ENCODE measurements around the gene MEGF6. TPM values are rescaled to one million over a fixed set of nuclear protein-coding genes. Genes with fewer than 3 reads are reported as not detected.

Gene MEGF6
- total RNA-seq, 1 donor from 2014 or later, result 43.4 TPM

DNA sequence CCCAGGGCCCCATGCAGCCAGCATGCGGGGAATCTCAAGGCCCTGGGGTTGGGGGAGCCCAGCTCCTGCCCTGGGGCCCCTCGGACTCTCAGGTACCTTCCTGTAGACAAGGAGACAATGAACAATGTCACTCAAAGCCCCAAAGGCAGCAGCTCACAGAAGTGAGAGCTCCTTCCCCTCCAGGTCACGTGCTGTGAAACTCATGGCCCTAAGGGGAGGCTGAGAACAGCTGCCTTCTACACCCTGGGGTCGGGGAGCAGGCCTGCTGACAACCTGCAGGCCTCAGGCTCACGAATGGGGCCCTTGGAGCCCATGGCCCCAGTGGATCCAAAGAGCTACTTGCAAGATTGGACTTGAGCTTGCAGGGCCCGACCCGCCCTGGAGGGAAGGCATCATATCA is 3.2 kb downstream of the MEGF6 start:
- DNase-seq (ENCODE audit: low spot score), result no peak

DNA sequence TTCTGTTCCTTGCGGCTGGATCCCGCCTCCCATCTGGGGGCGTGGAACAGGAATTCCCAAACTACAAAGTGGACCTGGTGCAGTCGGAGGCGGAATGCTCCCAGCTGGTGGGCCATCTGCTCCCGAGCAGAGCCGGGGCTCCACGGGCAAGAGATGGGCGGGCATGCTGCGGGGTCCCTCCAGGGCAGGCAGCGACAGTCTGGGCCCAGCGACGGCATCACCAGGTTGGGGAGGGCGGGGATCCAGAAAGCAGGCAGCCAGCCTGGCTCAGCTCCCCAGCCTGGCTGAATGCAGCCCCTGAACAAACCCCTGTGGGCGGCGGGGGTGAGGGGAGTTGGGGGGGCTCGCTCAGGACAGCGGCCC is 3.6 kb downstream of the MEGF6 start:
- no peak for DNase-seq (ENCODE audit: low spot score)

DNA sequence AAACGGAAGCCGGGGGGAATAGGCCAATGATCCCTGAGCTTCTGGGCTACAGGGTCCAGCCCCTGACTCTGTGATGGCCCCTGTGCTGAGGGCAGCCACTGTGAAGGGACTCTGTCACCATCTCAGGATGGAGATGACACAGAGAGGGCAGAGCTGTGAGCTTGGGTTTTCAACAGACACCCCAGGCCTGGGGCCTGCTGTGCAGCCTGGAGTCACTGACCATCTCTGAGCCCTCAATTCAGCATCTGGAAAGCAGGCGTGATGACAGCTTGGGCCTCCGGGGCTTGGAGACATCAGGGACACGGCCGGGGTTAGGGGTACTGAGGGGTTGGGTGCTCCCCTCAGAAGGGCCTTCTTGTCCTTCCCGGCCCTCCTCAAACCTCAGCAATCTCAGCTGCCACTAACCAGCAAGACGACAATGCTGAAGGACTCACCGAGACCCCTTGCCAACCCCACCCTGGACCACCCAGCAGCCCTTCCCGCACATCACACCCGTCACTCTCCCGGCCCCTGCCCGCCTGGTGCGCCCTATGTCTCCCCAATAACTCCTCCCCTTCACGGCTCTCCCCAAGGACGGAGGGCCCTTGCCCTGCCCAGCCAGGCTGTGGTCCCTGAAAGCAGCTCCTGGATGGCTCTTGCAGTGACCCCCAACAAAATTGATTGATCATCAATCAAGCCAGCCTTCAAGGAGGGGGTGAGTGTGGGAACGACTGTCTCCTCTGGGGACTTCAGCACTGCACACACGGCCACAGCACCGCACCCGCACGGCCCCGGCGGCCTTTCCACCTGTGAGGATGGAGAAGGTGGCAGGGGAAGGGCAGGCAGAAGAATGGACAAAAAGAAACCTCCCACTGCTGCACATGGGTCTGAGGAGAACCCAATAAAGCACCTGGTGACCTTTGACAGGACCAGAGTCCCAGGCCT is 4.3 kb downstream of the MEGF6 start:
- DNase-seq (ENCODE audit: low spot score), result no peak

DNA sequence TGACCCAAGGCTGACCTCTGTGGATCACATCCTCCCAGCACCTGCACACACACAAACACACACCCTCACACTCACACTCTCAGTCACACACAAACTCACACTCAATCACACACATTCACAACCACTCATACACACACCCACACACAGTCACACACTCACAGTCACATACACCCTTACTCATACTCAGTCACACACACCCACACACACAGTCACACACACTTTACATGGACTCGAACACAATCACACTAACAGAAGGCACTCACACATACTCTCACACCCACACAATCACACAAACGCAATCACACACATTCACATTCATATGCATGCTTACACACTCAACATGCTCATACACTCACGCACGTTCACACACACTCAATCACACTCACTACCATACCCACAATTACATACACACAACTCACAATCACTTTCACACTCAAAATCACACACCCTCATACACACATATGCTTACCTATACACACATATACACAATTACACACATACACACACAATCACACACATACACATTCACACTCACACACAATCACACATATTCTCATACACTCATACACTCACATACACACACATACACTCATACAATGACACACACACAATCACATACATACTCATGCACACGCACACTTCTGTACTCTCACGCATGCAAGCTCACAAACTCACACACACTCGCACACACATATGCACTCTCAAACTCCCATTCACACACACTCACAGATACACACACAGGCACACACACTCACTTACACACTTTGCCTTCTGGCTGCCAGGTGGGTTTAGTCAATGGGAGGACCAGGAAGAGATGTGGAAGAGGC is 6.1 kb downstream of the MEGF6 start:
- DNase-seq (ENCODE audit: low spot score), result no peak

DNA sequence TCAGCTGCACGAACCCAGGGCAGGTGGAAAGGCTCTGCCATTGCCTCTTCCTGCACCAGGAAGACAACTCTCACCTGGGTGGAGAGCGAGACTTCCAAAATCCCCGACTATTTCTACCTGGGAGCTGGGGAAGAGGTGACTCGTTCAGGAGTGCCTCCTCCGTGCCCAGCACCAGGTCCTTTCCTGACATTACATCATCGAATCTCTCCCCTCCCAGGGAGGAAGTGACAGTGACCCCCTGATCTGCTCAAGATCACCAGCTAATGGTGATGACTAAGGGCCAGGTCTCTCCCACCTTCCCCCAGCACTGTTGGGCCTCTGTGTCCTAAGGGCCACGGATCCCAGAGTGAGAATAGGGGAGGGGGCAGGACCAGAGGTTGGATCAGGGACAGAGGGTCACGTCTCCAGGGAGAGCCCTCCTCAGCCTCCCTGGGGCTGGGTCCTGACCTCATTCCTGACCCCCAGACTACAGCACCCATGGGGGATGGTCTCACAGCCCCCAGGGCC is 6.8 kb downstream of the MEGF6 start:
- DNase-seq (ENCODE audit: low spot score), result no peak

DNA sequence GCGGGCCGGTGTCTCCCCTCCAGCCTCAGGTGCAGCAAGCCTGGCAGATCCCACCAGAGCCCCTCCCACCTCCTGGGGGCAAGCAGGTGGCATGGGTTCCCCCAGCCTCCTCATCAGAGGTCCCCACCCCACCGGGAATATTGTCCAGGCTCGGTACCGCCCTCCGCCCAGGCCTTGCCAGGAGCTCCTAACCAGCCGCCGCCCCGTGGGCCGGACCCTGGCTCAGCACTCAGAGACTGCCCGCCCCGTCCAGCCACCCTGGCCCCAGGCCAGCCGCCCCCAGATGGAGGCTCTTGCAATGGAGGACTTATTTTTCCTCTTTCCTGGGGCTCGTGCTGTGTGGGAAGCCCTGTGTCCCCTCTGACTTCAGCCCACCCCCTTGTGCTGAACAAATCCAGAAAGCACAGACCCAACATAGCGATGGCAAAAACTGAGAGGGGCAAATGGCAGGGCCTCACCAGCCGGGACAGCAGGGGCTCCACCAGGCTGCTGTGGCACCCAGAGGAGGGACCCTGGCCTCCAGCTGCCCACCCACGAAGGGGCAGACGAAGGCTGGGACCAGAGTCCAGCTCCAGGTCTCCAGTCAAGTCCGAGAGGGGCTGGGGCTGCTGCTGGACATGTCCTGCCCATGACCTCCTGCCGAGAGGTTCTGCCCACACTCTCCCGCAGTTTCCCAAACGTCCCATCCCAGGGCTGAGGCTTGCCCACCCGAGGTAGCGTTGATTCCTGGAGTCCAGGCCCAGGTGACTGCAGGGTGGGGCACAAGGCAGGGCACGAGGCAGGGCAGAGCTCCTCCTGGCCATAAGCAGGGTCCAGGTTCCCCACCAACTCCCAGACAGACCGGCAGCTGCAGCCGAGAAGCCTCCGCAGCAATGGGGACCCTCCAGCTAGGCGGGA is 7.5 kb downstream of the MEGF6 start:
- no peak for DNase-seq (ENCODE audit: low spot score)

DNA sequence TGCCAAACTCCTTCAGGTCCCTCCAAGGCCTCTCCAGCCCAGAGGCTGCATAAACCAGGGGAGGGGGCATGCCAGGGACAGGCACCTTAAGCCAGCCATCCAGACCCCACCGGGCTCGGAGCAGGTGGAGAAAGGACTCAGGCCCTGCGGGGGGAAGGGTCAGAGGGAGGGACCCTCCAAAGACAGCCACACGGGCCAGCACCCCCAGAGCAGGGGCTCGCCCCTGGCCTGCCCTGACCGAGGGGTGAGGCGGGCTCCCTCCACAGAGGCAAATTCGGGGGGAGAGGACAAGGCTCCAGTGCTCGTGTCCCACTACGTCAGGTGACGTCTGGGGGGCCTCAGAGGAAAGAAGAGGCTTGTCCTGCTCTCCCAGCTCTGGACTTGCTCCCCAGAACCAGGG is 8.2 kb downstream of the MEGF6 start:
- DNase-seq (ENCODE audit: low spot score), result no peak

DNA sequence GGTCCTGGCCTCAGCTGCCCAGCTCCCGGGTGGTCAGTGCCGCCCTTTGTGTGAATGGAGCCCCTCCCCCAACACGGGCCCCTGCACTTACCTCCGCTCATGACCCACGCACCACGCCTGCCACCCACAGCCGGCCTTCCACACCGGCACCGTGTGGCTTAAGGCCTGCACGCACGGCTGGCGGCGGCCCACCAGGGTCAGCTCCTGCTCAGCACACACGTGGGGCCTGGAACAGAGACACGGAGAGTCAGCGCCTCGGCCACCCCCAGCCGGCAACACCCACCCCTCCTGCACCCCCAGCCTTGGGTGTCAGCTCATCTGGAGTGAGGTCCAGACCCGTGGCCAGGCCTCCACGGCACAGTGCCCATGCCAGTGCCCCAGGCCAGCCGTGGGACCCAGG is 8.9 kb downstream of the MEGF6 start:
- DNase-seq (ENCODE audit: low spot score), result no peak

DNA sequence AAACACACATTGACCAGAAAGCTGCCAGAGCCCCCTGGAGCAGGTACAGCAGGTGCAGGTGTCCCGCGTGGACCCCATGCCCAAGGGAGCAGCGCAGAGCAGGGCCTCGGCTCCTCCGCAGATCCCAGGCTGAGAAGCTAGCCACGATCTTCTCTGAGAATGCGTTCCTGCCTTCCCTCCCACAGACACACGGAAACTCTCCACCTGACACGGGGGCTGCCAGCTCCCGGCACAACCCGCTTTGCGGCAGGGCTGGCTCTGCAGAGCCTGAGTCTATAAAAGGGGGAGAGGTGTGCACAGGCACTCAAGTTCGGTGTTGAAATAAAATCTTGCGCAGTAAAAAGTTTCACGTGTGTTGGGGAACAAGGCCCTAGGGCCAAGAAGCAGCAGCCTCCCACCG is 9.6 kb downstream of the MEGF6 start:
- DNase-seq (ENCODE audit: low spot score), result no peak

DNA sequence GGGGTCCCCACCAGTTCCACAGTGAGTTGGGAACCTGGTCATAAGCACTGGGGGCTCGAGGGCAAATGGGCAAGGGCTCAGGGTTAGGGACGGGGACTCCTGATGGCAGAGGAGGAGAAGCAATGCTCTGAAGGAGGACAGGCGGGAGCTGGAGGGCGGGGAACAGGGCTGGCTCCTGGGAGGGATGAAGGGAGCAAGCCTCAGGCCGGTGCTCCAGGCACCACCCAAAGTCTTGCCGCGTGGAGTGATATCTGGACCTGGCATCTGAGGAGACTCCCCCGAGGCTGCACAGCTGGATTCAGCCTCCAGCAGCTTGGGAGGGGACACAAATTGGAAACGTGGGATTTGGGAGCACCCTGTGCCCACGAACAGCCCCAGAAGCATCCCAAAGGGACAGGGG is 11.0 kb downstream of the MEGF6 start:
- DNase-seq (ENCODE audit: low spot score), result no peak

DNA sequence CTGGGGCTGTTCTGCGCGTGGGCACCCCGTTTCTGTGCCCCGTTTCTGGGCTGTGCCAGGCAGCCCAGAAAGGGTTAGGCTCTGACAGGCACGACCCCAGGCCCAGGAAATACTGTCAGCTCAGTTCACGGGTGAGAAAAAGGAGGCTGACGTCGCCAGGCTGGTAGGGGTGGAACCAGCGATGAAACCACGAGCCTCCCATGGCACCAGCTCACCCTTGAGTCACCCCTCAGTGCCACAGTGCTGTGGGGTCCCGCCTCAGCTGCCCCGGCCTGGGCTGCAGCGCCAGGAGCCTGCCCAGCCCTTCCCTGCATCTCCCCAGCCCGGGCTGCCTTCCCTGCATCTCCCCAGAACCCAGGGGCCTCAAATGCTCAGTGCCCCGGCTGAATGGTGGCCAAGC is 11.5 kb downstream of the MEGF6 start:
- no peak for DNase-seq (ENCODE audit: low spot score)

DNA sequence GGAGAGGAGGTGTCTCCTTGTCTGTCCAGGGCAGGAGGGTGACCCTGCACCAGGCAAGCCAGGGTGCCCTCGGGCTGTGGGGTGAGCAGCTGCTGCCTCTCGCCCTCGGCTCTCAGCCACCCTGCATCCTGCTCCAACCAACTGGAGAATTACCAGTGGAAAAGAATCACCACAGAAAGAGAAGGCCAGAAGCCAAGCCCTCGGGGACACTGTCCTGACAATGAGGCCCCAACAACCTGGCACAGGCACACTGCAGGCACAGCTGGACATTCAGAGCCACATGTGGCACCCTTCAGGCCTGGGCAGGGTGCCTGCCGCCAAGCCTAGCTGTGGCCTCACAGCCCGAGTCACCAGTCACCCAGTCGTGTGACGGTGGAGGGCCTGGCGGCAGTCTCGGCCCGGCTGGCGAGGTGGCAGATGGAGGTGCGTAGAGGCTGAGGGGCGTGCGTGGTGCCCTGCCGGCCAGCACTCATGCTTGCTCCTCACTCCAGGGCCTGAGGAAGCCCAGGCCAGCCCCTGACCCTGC is 12.0 kb downstream of the MEGF6 start:
- DNase-seq (ENCODE audit: low spot score), result no peak

DNA sequence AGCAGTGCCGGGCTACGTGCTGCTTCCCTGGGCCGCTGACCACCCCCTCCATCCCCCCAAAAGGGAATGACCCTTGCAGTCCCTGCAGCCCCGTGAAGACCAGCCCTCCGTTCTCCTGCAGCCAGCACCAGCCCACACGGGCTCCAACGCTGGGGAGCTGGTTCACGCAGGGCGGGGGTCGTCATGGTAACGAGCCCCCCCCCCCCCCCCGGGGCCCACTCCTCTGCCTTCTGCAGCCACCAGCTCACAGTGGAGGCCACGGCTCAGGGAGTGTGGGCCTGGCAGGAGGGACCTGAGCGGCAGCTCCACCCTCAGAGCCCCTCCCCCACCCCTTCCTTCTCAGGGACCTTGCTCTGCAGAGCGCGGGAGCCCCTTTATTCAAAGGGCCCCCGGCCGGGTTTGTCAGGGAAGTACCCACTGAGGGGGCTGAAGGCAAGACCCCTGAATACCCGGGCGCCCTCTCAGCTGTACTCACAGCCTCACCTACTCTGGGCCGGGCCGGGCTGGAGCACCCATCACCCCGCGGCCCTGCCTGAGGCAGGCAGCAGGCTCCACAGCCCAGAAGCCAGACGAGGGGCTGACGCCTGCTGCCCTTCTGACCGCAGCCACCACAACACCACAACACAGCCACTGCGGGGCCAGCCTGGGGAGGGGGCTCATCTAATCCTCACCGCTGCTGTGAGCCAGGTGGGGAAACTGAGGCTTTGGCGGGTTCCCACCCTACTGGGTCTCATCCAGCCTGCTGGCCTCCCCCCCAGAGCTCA is 12.6 kb downstream of the MEGF6 start:
- no peak for DNase-seq (ENCODE audit: low spot score)

DNA sequence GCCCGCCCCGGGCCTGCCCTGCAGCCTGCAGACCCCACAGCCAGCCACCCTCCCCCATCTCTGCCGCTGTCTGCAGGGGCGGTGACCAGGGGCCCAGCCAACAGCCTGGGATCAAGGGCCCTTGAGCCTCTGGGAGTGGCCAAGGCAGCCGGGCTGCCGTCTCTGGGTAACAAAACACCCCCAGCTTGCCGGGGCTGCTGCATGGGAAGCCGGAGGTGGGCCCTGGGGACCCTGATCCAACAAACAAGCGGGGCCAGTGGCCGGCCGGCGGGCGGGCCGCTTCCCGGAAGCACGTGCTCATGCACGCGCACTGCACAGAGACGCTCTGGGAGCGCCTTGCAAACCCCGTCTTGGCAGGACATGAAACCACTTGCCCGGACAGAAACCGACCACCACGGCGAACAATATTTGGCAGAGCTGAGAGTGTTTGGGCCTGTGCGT is 13.2 kb downstream of the MEGF6 start:
- DNase-seq (ENCODE audit: low spot score), result peak; percentile 29

DNA sequence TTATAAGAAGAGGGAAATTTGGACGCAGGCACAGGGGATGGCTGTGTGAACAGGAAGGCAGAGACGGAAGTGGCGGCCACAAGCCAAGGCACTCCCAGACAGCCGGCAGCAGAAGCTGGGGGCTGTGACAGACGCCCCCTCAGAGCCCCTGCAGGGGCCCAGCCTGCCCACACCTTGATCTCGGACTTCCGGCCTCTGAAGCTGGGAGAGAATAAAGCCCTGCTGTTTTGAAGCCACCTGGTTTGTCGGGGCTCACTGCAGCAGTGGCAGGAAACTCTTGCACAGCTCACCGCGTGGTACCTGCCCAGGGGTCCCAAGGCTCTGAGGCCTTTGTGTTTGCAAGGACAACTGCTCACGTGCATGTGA is 13.7 kb downstream of the MEGF6 start:
- no peak for DNase-seq (ENCODE audit: low spot score)

DNA sequence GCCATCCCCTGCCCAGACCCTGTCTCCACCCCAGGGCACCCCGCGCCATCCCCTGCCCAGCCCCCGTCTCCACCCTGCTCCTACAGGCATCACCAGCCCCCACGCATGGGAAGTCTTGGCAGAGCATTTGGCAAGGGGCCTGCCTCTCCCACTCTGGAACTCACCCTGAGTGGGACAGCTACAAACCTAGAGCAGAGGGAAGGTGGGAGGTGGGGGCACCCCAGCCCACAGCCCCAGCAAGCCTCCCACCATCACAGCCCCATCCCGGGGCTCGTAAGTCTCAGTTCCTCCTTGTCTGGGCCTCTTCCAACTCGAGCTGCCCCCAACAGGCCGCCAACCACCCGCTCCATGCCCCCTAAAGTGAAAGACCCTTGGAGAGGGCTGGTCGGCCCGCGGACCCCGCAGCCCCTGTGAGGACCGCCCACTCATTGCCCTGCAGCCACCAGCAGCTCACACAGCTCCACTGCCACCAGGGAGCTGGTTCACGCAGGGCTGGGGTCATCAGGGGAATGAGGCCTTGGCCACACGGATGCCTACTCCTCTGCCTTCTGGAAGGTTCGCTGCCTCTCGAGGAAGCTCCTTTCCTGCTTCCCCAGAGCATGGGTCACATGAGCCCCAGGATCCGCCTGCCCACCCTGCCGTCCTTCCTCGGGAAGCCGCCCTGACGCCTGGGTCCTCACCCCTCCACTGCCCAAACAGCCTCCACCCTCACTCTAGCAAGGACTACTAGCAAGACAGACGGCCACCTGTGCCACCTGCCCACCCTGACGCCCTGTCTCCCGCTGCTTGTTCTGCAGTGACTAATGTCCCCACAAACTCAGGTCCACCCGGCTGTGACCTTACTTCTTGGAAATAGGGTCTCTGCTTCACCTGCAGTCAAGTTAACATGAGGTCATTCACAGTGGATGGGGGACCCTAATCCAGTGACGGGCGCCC is 14.4 kb downstream of the MEGF6 start:
- no peak for DNase-seq (ENCODE audit: low spot score)

DNA sequence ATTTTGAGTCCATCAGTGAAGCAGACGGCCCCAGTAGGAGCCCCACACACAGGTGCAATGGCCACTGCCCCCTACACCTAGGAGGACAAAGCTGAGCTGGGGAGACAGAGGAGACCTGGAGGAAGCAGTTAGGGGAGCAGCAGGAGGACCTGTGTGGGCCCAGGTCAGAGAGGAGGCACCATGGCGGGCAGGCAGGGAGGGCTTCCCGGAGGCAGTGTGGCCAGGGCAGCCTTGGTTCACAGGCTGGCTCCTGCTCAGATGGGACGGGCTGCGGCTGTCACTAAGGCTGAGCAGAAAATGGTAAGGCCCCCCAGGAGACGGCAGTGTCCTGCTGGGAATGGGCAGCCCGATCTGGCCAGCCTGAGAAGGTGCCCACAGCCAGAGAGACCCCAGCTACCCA is 15.4 kb downstream of the MEGF6 start:
- DNase-seq (ENCODE audit: low spot score), result no peak

DNA sequence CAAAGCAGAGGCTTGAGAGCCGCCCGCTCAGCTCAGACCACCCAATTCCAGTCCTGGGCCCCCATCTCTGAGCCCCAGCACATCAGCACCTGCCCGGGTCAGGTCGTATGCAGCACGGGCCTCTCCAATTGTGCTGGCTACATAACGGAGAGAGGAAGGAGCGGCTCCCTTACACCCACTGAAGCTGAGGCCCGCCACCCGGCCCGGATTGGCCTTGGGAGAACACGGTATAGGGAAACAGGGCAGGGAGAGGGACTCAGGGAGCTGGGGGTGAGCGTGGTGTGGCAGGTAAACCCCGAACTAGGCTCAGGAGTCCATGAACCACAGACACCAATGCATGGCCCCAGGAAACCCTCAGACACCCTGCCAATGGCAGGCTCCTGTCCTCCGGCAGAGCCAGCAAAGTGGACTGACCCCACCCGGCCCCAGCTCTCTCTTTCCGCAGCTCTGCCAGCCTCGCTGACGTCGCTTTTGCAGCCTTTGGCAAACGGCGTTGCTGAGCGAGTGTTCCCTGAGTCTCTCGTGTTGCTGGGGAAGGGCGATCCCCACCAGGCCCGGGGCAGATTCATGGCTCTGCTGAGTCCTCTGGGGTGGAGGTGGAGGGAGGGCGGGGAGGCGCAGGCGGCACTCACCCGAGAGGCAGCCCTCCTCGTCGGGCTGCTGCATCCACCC is 16.5 kb downstream of the MEGF6 start:
- DNase-seq (ENCODE audit: low spot score), result no peak

DNA sequence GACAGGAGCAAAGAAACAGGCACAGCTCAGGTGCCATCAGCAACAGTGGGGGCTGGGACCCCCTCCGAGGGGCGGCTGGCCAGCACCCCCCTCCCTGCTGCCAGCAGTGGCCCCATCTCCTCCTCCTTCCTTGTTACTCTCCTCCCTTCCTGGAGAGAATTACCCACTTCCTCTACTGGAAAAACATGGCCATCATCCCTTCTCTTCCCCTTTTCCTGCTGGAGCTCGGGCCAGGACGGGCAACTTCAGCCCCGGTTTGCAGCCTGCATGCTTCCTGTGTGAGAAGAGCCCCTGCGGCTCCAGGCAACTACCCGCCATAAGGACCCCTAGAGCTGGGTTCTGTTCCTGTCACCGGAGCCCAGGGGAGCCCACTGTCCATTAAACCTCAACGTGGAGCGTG is 17.6 kb downstream of the MEGF6 start:
- no peak for DNase-seq (ENCODE audit: low spot score)
